Uterus (tissue), 4 donors: ENCODE measurements around the gene SEC11A. TPM values are rescaled to one million over a fixed set of nuclear protein-coding genes. Genes with fewer than 3 reads are reported as not detected.
A peak's percentile ranks its signal among the peaks of the same experiment; 100 is the strongest.

ENCODE experiments used
- DNase-seq, 2 donors: peaks; one replicate each; pipeline ENCODE4 v3.0.0-alpha.2; 2019 to 2020
- H3K27ac ChIP-seq, 2 donors: fragments of 200-600 bp; sonication (generic); 1 replicate in 1 of 2; 2 replicates in 1 of 2; pipeline ENCODE4 v1.5.1; 2016 to 2018
- H3K27me3 ChIP-seq, 2 donors: fragments of 200-600 bp; sonication (generic); one replicate each; pipeline ENCODE4 v1.5.1; 2018 to 2019; ENCODE audit warnings: control low read depth in 1 of 2
- H3K36me3 ChIP-seq, 2 donors: fragments of 200-600 bp; sonication (generic); one replicate each; pipeline ENCODE4 v1.5.1; 2019; ENCODE audit warnings: control low read depth in 1 of 2
- H3K4me1 ChIP-seq, 2 donors: fragments of 200-600 bp; sonication (generic); one replicate each; pipeline ENCODE4 v1.5.1; 2018 to 2019; ENCODE audit warnings: control low read depth in 1 of 2
- H3K4me3 ChIP-seq, 2 donors: fragments of 200-600 bp; sonication (generic); 1 replicate in 1 of 2; 2 replicates in 1 of 2; pipeline ENCODE4 v1.5.1; 2018 to 2019; ENCODE audit warnings: mild to moderate bottlenecking in 1 of 2
- H3K9me3 ChIP-seq, 2 donors: fragments of 200-600 bp; sonication (generic); one replicate each; pipeline ENCODE4 v1.5.1; 2019; ENCODE audit warnings: control low read depth in 1 of 2
- CTCF ChIP-seq, 4 experiments: fragments of 200-600 bp in 2 of 4; fragments of 450-650 bp in 2 of 4; sonication (generic) in 2 of 4; IDR thresholded peaks; one replicate each; pipeline ENCODE4 v1.5.1; 2016 to 2019; ENCODE audit warnings: antibody characterized with exemption in 4 of 4, mild to moderate bottlenecking in 2 of 4, moderate library complexity in 1 of 4
- POLR2A ChIP-seq, 2 donors: fragments of 450-650 bp; IDR thresholded peaks; one replicate each; pipeline ENCODE4 v1.6.1; 2016; ENCODE audit warnings: antibody characterized with exemption in 2 of 2, mild to moderate bottlenecking in 1 of 2, moderate library complexity in 1 of 2
- intact Hi-C: fragments of 100-400 bp; cut with DNase I; formaldehyde crosslinking; loops from one replicate; pipeline ENCODE4 v1.15.1; 2023; ENCODE audit warnings: low total_unique reads
- total RNA-seq, 4 donors: library from RNA; depleted of rRNA in 3 of 4; stranded (reverse); fragments of >200 nt in 3 of 4; gene quantifications; one replicate each; pipeline versions ENCODE4 v1.1.0 to v1.2.4, GENCODE V29; 2014 to 2023
- donor health status: DM: yes; HTN: yes; CAD: no.

The SEC11A gene
- total RNA-seq, 4 donors from 2014 or later, result 117 to 261 (median 204) TPM

GRCh38 chr15:84633311-84634227 lies 82.4 kb downstream of the SEC11A start:
- Histone ChIP-seq H3K36me3 (no peaks in the 10 kb centered on the region), H3K27ac (peak overlapping the region; percentile 95), H3K27me3 (no peaks in the 10 kb centered on the region), H3K9me3 (no peaks in the 10 kb centered on the region), H3K4me1 (peaks cover 0 to 7% of the 10 kb centered on the region in 2 donors), H3K4me3 (peak overlapping the region; percentile 47 to 57)
- TF ChIP-seq CTCF (IDR thresholded peaks at IDR 0.05), result no peak
- peak in 1 of 2 donors; percentile 30 for TF ChIP-seq POLR2A (IDR thresholded peaks at IDR 0.05)
- peak; percentile 54 to 63 for DNase-seq
- intact Hi-C loops, result no loop called here

GRCh38 chr15:84631706-84632272 lies 84.2 kb downstream of the SEC11A start:
- peak overlapping the region; percentile 39 to 57 for H3K4me3 ChIP-seq
- no peaks in the 10 kb centered on the region for H3K27me3 ChIP-seq
- intact Hi-C loops, result no loop called here
- H3K4me1 ChIP-seq, result peaks cover 0 to 7% of the 10 kb centered on the region in 2 donors
- H3K9me3 ChIP-seq, result no peaks in the 10 kb centered on the region
- H3K27ac ChIP-seq, result peak overlapping the region; percentile 95
- H3K36me3 ChIP-seq, result no peaks in the 10 kb centered on the region
- TF ChIP-seq CTCF (IDR thresholded peaks at IDR 0.05) (no peak), POLR2A (IDR thresholded peaks at IDR 0.05) (no peak)
- DNase-seq, result no peak

GRCh38 chr15:84629033-84629432 lies 86.9 kb downstream of the SEC11A start:
- no peak for DNase-seq
- Histone ChIP-seq H3K36me3 (no peaks in the 10 kb centered on the region), H3K27ac (no peak overlapping the region), H3K4me1 (peaks cover 0 to 7% of the 10 kb centered on the region in 2 donors), H3K4me3 (no peak overlapping the region), H3K27me3 (no peaks in the 10 kb centered on the region), H3K9me3 (no peaks in the 10 kb centered on the region)
- intact Hi-C loops, result no loop called here
- TF ChIP-seq POLR2A (IDR thresholded peaks at IDR 0.05) (no peak), CTCF (IDR thresholded peaks at IDR 0.05) (no peak)

GRCh38 chr15:84625123-84625522 lies 90.8 kb downstream of the SEC11A start:
- peaks cover 0 to 18% of the 10 kb centered on the region in 2 donors for H3K9me3 ChIP-seq
- H3K27ac ChIP-seq, result no peak overlapping the region
- H3K27me3 ChIP-seq, result no peaks in the 10 kb centered on the region
- no peak overlapping the region for H3K4me3 ChIP-seq
- no peaks in the 10 kb centered on the region for H3K4me1 ChIP-seq
- DNase-seq, result no peak
- no peaks in the 10 kb centered on the region for H3K36me3 ChIP-seq
- TF ChIP-seq CTCF (IDR thresholded peaks at IDR 0.05) (no peak), POLR2A (IDR thresholded peaks at IDR 0.05) (no peak)
- intact Hi-C loops, result no loop called here

- H3K4me1 ChIP-seq, result no peaks in the 10 kb centered on the region
- no peak overlapping the region for H3K4me3 ChIP-seq
- TF ChIP-seq CTCF (IDR thresholded peaks at IDR 0.05), result no peak
- no peak for TF ChIP-seq POLR2A (IDR thresholded peaks at IDR 0.05)
- H3K36me3 ChIP-seq, result no peaks in the 10 kb centered on the region
- intact Hi-C loops, result no loop called here
- DNase-seq, result no peak
- peaks cover 0 to 18% of the 10 kb centered on the region in 2 donors for H3K9me3 ChIP-seq
- no peaks in the 10 kb centered on the region for H3K27me3 ChIP-seq
- no peak overlapping the region for H3K27ac ChIP-seq
Measured at GRCh38 chr15:84624359-84624758, 91.6 kb downstream of the SEC11A start.
